ENCODE data around the gene EIPR1.

The EIPR1 gene

DNA sequence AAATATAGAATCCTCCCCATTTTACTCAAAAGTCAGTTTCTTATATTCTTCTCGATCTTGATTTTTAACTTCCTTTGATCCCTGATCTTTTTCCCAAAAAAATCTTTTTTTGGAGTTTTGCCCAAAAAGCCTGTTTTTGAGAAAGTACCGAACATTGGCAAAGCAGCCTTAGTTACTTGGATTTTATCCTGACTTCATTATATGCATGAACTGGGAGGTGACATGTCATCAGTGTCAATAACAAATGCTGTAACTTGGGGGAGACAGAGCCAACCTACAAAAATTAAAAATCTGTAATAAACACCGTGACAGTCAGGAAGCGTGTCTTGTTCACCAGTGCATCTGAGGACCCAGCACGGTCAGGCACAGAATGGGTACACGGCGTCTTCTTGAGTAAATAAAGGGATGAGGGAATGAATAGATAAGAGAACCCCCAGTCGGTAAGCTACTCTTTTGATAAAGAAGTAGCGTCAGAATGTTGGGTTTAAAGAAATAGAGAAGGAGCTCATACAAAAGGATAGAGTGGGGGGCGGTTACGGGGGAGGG is 26.8 kb upstream of the EIPR1 start:
- no peak for DNase-seq (ENCODE audit: low spot score)
- TF ChIP-seq, protein P1, sequence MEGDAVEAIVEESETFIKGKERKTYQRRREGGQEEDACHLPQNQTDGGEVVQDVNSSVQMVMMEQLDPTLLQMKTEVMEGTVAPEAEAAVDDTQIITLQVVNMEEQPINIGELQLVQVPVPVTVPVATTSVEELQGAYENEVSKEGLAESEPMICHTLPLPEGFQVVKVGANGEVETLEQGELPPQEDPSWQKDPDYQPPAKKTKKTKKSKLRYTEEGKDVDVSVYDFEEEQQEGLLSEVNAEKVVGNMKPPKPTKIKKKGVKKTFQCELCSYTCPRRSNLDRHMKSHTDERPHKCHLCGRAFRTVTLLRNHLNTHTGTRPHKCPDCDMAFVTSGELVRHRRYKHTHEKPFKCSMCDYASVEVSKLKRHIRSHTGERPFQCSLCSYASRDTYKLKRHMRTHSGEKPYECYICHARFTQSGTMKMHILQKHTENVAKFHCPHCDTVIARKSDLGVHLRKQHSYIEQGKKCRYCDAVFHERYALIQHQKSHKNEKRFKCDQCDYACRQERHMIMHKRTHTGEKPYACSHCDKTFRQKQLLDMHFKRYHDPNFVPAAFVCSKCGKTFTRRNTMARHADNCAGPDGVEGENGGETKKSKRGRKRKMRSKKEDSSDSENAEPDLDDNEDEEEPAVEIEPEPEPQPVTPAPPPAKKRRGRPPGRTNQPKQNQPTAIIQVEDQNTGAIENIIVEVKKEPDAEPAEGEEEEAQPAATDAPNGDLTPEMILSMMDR (IDR thresholded peaks at IDR 0.05; ENCODE audit: borderline replicate concordance, control extremely low read depth, extremely low read depth, insufficient read depth, missing control alignments) = no peak
- in situ Hi-C loops (cut with MboI; ENCODE audit: low sequenced_read_pairs, unreplicated experiment) = no loop called here

DNA sequence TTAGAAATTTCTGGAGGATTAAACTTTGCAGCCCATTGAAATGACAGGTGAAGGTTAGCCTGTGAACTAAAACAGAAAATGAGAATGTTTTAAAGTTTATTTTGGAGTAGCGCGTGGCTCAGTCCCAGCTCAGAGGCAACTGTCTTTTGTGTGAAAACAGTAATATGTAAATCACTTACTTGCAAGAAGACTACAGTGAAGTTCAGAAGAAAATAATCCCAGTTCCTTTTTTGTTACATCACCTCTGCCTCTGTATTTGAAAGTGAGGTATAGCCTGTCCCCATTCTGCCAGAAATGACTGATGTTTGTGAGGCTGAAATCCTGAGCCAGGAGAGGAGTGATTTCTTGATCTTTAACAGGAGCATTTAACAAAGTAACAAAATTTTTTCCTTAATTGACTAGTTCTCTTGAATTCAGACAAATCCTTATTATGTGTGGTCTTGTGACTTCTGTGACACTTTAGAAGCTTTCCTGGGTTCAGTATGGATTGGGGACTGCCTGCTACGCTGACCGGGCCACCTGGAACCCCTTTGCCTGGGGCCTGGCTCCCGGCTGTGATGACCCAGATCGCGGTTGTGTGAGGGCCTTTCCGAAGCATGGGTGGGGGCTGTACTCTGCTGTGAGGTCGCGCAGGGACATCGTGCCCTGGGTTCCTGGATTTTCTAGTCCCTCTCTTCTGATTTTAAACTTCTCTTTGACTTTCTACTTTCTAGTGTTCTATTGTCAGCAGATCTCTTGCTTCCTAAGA is 26.1 kb upstream of the EIPR1 start:
- peak; percentile 88 for DNase-seq (ENCODE audit: low spot score)
- in situ Hi-C loops (cut with MboI; ENCODE audit: low sequenced_read_pairs, unreplicated experiment) = no loop called here
- TF ChIP-seq, protein P1 (IDR thresholded peaks at IDR 0.05; ENCODE audit: borderline replicate concordance, control extremely low read depth, extremely low read depth, insufficient read depth, missing control alignments) = no peak

DNA sequence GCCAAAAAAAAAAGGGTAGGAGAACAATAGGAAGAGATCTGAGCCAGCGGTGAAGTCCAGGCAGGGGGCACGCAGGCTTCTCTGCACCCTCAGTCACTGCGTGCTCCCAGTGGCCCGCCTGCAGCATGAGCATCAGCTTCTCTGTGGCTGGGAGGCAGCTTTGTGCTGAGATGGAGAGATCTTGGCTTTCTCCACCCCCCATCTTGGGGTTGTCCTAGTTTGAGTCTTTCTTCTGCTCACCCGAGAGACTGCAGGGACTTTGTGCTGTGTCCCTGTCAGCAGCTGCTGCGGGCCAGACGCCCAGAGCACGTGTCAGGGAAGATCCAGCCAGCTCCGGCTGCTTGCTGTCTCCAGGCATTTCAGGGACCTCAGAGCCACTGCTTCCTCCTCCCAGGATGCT is 22.2 kb upstream of the EIPR1 start:
- TF ChIP-seq, protein P1 (IDR thresholded peaks at IDR 0.05; ENCODE audit: borderline replicate concordance, control extremely low read depth, extremely low read depth, insufficient read depth, missing control alignments) = no peak
- in situ Hi-C loops (cut with MboI; ENCODE audit: low sequenced_read_pairs, unreplicated experiment) = no loop called here
- no peak for DNase-seq (ENCODE audit: low spot score)

DNA sequence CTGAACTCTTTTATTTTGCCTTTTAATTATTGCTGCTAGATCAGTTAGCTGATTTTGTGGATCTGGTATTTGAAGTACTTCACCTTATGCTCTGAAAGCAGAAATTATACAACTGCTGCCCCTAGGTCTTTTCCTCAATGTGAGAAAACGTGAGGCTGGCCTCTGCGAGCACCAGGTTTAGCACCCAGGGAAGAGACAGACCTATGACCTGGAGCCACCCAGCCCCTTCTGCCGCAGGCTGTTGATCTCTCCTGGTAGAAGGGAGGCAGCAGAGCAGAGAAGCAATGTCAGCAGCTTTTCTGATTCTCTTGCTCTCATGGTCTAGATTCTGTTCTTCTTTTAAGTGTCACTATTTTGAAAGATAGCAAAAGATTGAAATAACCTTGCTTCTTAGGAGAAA is 21.8 kb upstream of the EIPR1 start:
- no peak for DNase-seq (ENCODE audit: low spot score)
- in situ Hi-C loops (cut with MboI; ENCODE audit: low sequenced_read_pairs, unreplicated experiment) = no loop called here
- TF ChIP-seq, protein P1 (IDR thresholded peaks at IDR 0.05; ENCODE audit: borderline replicate concordance, control extremely low read depth, extremely low read depth, insufficient read depth, missing control alignments) = no peak

DNA sequence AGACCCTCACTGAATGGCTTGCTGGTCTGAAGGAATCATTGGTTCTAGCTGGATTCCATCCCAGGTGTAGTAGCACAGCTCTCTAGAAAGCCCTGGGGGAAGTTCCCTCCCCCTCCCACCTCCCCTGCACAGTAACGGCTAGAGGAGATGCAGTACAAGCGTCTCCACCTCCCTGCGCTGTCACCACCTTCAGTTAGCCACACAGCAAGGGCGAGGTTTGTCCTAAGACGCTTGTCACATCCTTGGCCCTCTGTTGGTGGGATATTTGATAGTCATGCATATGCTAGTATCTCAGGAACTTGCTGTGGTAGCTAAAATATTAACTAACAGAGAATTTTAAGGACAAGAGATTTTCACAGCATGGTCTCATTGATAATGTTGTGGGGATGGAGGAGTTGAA is 21.2 kb upstream of the EIPR1 start:
- TF ChIP-seq, protein P1 (IDR thresholded peaks at IDR 0.05; ENCODE audit: borderline replicate concordance, control extremely low read depth, extremely low read depth, insufficient read depth, missing control alignments) = no peak
- no peak for DNase-seq (ENCODE audit: low spot score)
- in situ Hi-C loops (cut with MboI; ENCODE audit: low sequenced_read_pairs, unreplicated experiment) = no loop called here

DNA sequence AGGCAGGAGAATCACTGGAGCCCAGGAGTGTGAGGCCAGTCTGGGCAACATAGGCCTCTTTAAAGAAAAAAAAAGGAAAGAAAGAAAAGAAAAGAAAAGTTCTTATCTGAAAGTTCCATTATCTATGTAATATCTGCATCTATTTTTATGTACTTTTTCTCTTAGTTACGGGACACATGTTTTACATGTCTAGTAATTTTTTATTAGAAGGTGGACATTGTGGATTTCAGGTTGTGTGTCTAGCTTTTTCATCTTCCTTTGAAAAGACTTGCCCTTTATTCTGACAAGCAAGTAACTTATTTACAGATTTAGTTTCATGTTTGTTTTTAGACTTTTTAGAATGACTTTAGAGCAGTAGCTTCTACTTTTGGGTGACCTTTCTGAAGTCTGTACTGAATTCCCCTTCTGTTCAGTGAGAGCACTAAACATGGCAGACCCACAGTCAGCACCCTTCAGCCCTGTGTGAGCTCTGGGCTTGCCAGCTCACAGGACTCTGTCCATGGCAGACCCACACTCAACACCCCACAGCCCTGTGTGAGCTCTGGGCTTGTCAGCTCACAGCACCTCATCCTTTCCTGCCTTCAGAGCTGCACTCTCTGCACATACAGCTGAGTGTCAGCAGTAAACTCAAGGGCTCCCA is 19.4 kb upstream of the EIPR1 start:
- TF ChIP-seq, protein P1 (IDR thresholded peaks at IDR 0.05; ENCODE audit: borderline replicate concordance, control extremely low read depth, extremely low read depth, insufficient read depth, missing control alignments) = no peak
- in situ Hi-C loops (cut with MboI; ENCODE audit: low sequenced_read_pairs, unreplicated experiment) = no loop called here
- no peak for DNase-seq (ENCODE audit: low spot score)

All from GM13976 (cell line).